PFSK-1 (cell line): ENCODE measurements around the gene SDHAF2.

Experiments used
- FOXP2 ChIP-seq: optimal IDR thresholded peaks from 2 replicates; pipeline ENCODE3; 2011; ENCODE audit warnings: borderline replicate concordance, control low read depth, inconsistent platforms; ENCODE audit not compliant: insufficient read depth; ENCODE audit errors: extremely low read length, extremely low read depth
- REST ChIP-seq, 2 experiments: IDR thresholded peaks; 2 replicates each; pipeline versions ENCODE4 v1.6.1 to v1.8.0; 2011 to 2012; ENCODE audit warnings: low read depth in 2 of 2, low read length in 2 of 2, control low read depth in 1 of 2, inconsistent platforms in 1 of 2, mild to moderate bottlenecking in 1 of 2, moderate library complexity in 1 of 2; ENCODE audit not compliant: insufficient read depth in 1 of 2
- TAF1 ChIP-seq: IDR thresholded peaks from 2 replicates; pipeline ENCODE4 v1.6.1; 2012; ENCODE audit warnings: low read length, control low read depth, borderline replicate concordance; ENCODE audit not compliant: insufficient read depth

- TF ChIP-seq REST (IDR thresholded peaks at IDR 0.05; ENCODE audit: insufficient read depth in 1 of 2, low read depth in 2 of 2, low read length in 2 of 2) (no peak), TAF1 (no peak), FOXP2 (no peak)
Measured at GRCh38 chr11:61416941-61417340, 13.0 kb upstream of the SDHAF2 start.
